ENCODE measurements around the gene ERVW-1.
"Not testable (repeated sequence)": the region's sequence is repeated elsewhere in the genome, so short reads cannot be mapped to it uniquely, and the experiment has no call there.

- TF ChIP-seq EZH2 (IDR thresholded peaks at IDR 0.05; ENCODE audit: low read length, unreplicated experiment); CTCF (conservative IDR thresholded peaks at IDR 0.05; ENCODE audit: low read depth, low read length): not testable (repeated sequence)
Observed at GRCh38 chr7:92442720-92443119, 35.0 kb downstream of the ERVW-1 start.
